GM12865 (cell line): ENCODE measurements around the gene PIK3CG.
"Not testable (repeated sequence)": the region's sequence is repeated elsewhere in the genome, so short reads cannot be mapped to it uniquely, and the experiment has no call there.

Experiments used
- DNase-seq: peaks from one replicate; pipeline ENCODE4 v3.0.0; 2010; ENCODE audit warnings: low read depth
- H3K4me3 ChIP-seq: 2 replicates; pipeline ENCODE4 v1.5.1; 2011; ENCODE audit warnings: mild to moderate bottlenecking, low read depth, low read length, control low read depth
- TF ChIP-seq, protein P1 (sequence below): IDR thresholded peaks from 2 replicates; pipeline ENCODE4 v1.5.1; 2011; ENCODE audit warnings: low read length, control low read depth, low read depth, inconsistent platforms; ENCODE audit not compliant: insufficient read depth; ENCODE audit errors: missing control alignments

Gene PIK3CG

GRCh38 chr7:106918991-106919390 is 53.9 kb downstream of the PIK3CG start:
- TF ChIP-seq, protein P1, sequence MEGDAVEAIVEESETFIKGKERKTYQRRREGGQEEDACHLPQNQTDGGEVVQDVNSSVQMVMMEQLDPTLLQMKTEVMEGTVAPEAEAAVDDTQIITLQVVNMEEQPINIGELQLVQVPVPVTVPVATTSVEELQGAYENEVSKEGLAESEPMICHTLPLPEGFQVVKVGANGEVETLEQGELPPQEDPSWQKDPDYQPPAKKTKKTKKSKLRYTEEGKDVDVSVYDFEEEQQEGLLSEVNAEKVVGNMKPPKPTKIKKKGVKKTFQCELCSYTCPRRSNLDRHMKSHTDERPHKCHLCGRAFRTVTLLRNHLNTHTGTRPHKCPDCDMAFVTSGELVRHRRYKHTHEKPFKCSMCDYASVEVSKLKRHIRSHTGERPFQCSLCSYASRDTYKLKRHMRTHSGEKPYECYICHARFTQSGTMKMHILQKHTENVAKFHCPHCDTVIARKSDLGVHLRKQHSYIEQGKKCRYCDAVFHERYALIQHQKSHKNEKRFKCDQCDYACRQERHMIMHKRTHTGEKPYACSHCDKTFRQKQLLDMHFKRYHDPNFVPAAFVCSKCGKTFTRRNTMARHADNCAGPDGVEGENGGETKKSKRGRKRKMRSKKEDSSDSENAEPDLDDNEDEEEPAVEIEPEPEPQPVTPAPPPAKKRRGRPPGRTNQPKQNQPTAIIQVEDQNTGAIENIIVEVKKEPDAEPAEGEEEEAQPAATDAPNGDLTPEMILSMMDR: no peak
- no peak for DNase-seq
- H3K4me3 ChIP-seq: no peak overlapping the region

DNA sequence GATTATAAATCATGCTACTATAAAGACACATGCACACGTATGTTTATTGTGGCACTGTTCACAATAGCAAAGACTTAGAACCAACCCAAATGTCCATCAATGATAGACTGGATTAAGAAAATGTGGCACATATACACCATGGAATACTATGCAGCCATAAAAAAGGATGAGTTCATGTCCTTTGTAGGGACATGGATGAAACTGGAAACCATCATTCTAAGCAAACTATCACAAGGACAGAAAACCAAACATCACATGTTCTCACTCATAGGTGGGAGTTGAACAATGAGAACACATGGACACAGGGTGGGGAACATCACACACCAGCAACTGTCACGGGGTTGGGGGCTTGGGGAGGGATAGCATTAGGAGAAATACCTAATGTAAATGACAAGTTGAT is 59.4 kb downstream of the PIK3CG start:
- DNase-seq, H3K4me3 ChIP-seq: not testable (repeated sequence)

GRCh38 chr7:106926892-106927291 is 61.8 kb downstream of the PIK3CG start:
- TF ChIP-seq, protein P1: no peak
- DNase-seq: no peak
- H3K4me3 ChIP-seq: no peak overlapping the region

DNA sequence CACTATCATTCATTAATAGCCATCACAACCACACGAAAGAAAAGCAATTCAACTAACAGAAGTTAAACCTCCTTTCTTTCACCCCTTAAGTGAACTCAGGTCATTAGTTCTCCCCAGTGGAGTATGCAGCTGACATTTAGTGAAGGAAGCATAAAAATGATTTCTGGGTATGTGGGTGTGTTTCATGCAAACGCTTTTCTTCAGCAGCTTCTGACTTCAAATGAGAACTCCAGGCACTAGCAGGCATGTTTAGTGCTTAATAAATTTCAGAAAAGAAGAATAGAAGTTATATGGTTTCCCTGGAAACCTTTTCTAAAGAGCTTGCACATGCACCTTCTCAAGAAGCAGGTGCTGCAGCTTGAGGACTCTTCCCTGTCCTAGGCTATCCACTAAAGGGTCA is 62.5 kb downstream of the PIK3CG start:
- H3K4me3 ChIP-seq: no peak overlapping the region
- TF ChIP-seq, protein P1: no peak
- DNase-seq: no peak

DNA sequence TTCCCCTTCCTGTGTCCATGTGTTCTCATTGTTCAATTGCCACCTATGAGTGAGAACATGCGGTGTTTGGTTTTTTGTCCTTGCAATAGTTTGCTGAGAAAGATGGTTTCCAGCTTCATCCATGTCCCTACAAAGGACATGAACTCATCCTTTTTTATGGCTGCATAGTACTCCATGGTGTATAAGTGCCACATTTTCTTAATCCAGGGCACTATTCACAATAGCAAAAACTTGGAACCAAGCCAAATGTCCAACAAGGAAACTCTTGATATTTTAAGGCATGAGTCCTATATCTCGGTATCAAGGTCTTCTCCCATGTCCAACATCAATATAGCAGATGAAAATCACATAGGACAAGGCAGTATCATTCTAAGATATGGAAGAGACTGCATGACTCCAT is 64.5 kb downstream of the PIK3CG start:
- not testable (repeated sequence) for DNase-seq, H3K4me3 ChIP-seq

DNA sequence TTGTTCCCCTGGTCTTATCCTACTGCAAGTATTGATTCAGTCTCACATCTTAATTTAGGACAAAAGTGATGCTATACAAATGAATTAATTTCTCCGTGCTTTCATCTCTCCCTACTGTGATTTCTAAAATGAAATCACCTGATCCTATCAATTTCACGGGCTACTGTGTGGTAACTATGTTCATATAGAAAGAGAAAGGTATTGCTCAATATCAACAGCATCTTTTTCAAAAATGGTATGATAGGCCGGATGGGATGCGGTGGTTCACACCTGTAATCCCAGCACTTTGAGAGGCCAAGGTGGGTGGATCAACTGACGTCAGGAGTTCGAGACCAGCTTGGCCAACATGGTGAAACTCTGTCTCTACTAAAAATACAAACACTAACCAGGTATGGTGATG is 71.2 kb downstream of the PIK3CG start:
- DNase-seq: no peak
- no peak overlapping the region for H3K4me3 ChIP-seq
- TF ChIP-seq, protein P1: no peak

DNA sequence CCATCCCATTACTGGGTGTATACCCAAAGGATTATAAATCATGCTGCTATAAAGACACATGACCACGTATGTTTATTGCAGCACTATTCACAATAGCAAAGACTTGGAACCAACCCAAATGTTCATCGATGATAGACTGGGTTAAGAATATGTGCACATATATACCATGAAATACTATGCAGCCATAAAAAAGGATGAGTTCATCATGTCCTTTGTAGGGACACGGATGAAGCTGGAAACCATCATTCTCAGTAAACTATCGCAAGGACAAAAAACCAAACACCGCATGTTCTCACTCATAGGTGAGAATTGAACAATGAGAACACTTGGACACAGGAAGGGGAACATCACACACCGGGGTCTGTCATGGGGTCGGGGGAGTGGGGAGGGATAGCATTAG is 73.0 kb downstream of the PIK3CG start:
- not testable (repeated sequence) for H3K4me3 ChIP-seq

DNA sequence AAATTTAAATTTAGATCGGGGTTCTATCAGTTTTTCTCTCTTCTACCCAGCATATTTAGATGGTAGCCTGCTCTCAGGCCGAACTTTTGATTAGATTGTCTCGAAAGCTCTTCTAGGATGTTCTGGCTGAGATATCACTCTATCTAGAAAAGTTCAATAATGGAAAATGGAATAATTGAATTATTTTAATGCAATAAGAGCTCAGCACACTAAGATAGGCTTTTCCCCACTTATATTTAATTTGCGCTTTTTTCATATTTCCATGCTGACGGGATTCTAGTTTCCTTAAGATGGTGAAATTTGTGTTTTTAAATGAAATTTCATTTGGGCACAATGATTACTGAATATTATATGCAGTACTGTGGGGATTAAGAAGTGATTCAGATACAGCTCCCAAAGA is 73.7 kb downstream of the PIK3CG start:
- TF ChIP-seq, protein P1: no peak
- no peak for DNase-seq
- no peak overlapping the region for H3K4me3 ChIP-seq

More for the DNA sequence above, 73.0 kb downstream of the PIK3CG start:
- DNase-seq: not testable (repeated sequence)
